Left renal cortex interstitium (tissue), 4 donors: ENCODE measurements around the gene CALU. TPM values are rescaled to one million over a fixed set of nuclear protein-coding genes. Genes with fewer than 3 reads are reported as not detected.

Experiments
- DNase-seq, 4 donors: peaks; one replicate each; pipeline ENCODE4 v3.0.0-alpha.2; 2013; ENCODE audit warnings: low read depth in 4 of 4, low spot score in 2 of 4, missing footprints in 1 of 4
- polyA plus RNA-seq, 4 donors: library from polyadenylated mRNA; unstranded; fragments of 120-200 nt; gene quantifications; one replicate each; pipeline ENCODE4 v1.2.1, GENCODE V29; 2013; ENCODE audit not compliant: insufficient read length in 4 of 4

The CALU gene
- polyA plus RNA-seq, 4 donors, result 166 to 219 (median 188) TPM

DNA sequence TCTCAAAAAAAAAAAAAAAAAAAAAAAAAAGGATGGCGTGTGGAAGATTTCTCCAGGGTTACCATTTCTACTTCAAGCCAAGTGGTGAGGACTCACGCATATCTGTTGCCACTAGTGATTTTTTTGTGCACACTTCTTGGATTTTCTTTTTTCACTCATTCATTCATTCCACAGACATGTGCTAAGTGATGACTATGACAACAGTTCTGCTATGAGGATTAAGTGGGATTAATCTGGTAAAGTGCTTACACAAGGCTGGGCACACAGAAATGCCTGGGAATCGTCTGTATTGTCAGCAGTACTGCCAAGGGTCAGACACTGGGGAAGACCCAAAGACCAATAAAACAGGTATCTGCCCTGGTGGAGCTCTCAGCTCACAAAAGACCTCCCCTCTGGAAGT, 42.7 kb downstream of the CALU start:
- no peak for DNase-seq

DNA sequence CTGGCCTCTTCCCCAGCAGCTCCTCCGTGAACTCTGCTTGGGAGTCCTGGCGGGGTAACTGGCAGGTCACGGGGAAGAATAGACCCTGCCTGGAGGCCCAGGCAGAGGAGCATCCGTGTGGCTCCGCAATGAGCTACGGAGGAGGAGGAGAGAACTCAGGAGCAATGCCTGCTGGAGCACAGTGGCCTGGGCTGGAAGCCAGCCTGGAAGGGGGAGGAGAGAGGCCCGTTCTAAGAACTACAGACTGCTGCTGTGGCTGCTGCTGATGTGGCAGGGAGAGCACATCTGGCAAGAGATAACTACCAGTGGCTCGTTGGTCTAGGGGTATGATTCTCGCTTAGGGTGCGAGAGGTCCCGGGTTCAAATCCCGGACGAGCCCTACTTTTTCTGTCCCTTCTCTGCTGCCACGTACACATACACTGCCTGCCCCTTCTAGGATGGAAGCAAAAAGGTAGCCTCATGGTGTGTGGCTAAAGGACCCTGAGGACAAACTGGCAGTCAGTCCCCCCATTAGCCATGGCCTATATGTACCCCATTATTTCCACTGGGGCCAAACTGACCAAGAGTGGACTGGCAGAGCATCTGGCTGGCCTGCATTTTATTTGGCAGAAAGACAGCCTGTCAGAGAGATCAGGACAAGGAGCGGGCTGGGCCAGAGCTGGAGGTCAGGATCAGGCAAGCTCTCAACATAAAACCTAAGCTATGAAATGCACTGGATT, 44.1 kb downstream of the CALU start:
- DNase-seq, result peak in 2 of 4 donors; percentile 41 to 52

DNA sequence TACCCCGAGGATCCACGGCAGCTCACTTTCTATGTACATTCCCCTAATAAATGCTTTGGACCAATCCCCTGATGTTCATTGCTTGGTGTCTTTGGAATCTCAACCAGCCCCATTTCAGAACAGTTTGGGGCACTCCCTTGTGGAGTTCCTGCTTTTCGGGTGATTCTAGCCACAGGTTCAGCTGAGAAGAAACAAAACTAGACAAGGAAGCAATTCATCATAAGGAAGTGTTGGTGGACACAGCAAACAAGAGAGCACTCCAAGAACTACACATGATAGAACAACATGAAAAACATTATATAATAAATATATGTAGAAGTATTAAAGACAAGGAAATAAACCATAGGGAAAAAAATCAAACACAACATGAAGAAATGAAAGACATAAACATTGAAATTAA, 46.6 kb downstream of the CALU start:
- no peak for DNase-seq

DNA sequence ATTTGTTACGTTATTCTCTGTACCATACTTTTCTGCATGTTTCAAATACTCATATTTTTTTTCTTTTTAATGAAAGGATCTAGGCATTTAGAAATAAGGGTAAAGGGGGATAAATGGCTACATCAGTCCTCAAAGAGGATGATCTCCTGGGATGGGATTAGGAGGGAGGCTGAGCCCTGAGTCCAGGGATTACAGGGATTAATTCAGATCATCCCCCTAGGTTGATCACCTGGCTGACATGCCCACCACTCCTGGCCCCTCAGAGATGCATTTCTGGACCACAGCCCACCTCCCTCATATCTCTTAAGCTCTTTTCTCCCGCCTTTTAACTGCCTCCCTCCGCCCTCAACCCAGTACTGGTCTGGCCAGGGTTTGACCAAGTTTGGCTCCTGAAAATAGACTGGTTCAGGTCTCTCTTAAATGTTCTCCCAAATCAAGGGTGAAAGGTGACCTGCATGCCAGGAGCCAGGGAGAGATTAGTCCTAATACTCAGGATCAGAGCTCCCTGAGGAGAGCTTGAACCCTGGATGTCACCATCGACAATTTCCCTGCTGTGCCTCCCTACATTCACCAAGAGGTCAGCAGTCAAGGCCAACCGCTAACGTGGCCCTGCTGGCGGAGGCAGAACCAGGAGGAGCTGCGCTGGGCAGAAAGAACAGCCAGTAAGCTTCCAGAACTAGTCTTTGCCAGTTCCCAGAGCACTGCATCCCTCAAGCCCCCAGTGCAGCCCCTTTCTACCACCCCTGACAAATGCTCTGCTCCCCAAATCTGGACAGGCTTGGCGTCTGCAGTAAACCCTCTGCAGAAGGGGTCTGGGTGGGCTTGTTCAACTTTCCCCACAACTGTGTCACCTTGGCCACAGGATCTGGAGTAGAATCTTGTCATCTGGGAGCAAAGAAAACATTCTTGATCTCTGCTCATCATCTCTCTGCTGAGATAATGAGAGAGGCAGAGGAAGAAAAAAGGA, 49.6 kb downstream of the CALU start:
- DNase-seq, result no peak

DNA sequence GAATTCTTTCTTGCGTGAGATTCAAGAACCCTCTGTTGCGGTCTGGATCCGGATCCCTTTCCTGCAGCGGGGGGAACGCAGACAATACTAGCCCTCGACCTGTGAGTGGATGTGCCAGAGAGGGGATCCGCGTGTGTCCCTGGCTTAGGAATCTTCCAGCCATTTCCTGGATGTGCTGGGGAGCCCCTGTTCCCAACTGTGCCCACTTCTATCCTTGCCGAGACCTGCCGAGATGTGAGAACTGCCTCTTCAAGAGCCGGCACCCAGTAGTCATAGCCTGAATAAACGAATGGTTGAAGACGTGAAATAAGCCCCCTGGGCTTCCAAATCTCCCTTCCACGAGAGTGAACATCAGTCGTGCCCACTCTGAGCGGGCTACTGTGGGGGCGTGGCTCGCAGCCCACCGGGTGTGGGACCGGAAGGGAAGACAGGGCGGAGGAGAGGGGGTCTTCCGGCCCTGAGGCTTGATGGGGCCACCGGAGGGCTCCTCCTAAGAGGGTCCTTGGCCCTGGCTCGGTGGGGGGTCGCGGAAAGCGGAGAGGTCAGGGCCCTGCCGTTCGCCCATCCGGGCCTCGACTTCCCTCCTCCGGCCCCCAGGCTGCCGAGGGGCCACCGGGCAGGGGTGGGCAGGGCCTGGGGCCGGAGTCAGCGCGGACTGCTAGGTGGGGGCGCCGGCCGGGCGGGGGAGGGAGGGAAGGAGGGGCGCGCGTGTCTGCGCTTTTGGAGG, 51.3 kb downstream of the CALU start:
- peak in 1 of 4 donors; percentile 16 for DNase-seq

DNA sequence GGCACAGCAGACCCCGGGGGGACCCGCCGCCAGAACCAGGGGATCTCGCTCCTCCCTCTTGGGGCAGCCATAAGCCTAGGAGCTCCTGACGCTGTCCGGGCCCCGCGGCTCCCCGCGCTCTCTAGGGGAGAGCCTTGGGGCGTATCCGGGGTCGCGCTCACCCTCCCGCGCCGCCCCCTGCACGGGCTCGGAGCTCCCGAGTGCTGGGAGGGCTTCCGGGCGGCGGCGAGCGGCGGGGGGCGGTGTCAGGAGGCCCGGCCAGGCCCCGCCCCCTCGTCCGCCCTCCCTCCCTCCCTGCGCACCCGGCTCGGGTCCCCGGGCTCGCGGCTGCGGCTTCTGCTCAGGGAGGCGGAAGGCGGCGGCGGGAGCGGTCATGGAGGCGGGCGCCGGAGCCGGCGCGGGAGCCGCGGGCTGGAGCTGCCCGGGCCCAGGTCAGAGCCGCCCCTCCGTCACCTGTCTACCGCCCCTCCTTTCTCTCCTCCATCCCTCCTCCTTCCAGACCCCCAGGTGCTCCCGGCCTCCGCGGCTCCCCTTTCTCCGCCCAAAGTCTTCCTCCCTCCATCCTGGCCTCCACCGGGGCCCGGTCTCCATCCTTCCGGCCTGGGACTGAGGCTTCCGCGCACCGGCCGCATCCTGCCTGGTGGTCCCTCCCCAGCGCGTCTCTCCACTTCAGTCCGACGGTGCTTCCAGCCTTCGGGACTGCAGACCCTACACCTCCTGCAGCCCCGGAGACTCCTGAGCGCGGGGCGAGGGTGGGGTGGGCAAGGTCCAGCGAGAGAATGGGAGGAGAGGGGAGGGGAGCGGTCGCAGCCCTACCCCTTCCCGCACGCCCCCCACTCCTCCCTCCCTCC, 52.2 kb downstream of the CALU start, which contains the start of gene CCDC136:
TSS of gene CCDC136 (plus strand) at position 848 of the 851 bp plus-strand sequence. CDS start 444 bp downstream, outside the sequence.
- peak in 2 of 4 donors; percentile 19 to 34 for DNase-seq

DNA sequence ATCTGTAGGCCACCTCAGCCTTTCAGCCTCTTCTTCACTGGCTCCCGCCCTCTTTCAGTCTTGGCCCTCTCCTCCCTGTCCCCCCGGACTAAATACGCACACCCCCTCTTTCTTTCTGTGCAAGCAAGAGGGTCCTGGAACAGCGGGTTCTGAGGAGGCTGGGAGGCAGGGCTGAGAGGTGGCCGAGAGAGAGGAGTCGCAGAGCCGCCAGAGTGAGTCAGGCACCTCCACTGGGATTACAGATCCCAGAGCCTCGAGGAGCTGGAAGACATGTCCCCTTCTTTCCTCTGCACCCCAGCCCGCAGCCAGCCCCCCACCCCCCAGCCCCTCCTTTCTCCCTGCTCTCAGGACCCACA, 52.8 kb downstream of the CALU start:
- no peak for DNase-seq

DNA sequence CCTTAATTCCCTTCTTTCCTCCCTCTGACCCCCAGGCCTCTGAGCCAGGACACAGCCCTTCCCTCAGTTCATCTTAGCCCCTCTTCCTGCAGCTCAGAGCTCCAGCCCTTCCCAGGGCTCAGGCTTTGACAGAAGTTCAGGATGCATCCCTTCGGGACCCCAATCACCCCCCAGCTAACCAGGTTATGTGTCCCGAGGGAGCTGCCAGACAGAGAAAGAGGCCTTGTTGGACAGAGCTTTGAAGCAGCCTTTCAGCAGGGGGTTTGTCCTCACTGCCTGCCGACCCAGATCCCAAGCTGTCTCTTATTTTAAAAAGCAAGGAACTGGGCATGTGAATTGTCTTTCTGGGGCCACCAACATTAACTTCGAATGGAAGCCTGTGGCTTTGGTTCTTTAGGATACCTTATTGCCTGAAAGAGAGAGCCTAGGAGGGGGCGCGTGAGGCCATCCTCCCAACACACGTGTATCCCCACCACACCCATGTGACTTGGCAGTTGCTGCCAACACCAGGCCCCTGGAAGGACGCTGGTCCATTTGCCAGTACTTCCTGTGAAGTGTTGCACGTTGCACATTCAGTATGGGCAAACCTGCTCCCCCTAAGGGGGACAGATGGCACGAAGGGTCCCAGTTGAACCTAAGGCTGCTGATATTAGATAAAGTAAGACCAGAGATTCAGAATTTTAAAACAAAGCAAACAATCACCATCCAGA, 53.5 kb downstream of the CALU start:
- no peak for DNase-seq

DNA sequence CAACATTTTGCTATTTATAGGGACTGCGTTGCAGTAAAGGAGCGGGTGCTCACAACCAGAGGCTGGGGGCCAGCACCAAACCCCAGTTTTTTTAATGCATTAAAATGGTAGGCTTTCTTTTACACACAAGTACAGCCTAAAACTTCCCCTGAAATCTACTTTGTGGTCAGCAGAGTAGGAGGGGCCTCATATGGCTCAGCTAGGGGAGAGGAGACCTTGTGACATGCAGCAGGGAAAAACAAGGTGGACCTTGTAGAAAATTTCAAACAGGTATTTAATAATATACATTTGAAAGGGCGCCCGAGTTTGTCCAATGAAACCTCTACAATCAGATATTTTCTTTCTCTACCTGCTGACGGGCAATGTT, 54.0 kb downstream of the CALU start:
- DNase-seq, result no peak

DNA sequence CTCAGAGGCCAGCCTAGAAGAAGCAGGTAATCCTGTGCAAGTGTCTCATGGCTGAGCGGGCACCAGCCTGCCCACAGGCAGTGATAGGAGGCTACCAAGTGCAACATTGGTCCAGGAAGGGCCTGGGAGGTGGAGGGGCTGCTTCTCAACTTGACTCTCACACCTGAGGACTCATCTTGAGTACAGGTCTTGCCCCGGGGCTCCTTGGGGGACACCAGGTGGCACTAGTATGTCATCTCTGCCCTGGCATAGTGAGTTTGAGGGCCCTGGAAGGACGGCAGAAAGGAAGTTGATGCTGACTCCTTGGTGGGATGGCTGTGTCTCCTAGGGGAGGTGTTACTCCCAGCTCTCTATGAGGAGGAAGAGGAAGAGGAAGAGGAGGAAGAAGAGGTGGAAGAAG, 54.9 kb downstream of the CALU start:
- no peak for DNase-seq

DNA sequence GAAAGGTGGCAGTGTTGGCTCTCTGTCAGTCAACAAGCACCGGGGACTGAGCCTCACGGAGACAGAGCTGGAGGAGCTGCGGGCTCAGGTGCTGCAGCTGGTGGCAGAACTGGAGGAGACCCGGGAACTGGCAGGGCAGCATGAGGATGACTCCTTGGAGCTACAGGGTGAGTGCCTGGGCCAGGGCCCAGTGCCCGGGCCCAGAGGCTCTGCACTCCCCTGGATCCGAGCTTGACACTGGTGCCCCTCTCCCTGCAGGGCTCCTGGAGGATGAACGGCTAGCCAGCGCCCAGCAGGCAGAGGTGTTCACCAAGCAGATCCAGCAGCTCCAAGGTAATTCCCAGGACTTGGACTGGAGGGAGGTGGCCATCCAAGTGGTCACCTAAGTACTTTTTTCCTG, 55.3 kb downstream of the CALU start:
- no peak for DNase-seq

DNA sequence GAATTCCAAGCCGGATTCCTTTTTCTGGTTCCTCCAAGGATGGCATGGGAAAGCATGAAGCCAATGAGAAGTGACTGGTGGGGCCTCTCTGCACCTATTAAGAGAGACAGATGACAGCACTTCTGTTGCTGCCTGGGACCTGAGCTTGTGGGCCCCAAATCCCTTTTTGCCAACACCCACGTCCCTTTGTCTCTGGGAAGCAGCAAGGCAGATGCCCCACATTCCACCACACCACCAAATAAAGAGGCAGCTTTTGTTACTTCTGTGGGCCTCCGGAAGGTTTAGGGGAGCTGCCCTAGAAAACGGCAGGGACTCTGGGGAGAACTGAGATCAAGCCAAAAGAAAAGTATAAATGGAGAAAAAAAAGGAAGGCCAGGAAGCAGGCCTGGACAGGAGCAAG, 56.0 kb downstream of the CALU start:
- no peak for DNase-seq

DNA sequence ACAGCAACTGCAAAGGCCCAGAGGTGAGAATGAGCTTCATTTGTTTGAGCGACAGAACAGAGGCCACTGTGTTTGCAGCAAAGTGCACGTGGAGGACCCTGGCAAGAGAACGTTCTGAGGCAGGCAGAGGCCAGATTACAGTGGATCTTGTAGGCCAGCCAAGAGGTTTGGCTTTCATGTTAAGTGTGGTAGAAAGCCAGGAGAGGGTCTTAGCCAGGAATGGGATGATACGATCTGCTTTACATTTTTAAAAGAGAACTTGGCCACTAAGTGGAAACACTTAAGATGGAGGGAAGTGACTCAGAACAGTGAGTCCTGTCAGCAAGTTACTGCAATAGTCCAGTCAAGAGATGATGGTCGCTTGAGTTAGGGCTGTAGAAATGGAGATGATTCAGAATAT, 57.2 kb downstream of the CALU start:
- no peak for DNase-seq

DNA sequence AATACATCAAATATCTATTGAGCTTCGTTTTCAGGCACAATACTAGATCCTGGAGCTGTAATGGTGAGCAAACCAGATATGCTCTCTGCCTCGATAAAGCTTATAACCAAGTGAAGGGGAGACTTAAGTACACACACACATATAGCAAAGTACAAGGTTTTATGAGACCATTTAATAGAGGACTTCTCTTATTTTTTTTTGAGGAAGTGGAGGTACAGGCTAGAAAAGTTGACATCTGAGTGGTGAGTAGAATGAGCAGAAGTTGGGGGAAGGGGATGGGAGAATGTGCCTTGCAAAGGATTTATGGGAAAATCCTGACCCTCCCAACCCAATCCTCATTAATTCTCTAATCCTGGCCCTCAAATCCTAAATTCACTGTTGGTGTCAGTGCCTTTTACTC, 60.3 kb downstream of the CALU start:
- DNase-seq, result no peak

DNA sequence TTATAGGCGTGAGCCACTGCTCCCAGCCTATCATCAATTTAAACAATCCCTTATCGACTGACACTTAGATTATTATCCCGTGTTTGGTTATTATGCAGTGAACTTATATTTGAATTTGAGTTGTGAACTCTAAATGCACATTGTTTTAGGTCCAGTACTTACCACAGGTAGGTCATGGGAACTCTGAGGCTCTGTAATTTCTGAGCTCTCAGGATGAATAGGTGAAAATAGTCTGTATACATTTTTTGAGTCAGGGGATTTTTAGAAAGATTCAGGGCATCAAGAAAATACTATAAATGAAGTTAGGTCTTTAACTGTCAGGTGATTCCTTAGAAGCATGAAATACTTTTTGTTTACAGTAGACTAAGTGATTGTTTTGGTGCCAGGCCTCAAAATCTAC, 61.4 kb downstream of the CALU start:
- no peak for DNase-seq

DNA sequence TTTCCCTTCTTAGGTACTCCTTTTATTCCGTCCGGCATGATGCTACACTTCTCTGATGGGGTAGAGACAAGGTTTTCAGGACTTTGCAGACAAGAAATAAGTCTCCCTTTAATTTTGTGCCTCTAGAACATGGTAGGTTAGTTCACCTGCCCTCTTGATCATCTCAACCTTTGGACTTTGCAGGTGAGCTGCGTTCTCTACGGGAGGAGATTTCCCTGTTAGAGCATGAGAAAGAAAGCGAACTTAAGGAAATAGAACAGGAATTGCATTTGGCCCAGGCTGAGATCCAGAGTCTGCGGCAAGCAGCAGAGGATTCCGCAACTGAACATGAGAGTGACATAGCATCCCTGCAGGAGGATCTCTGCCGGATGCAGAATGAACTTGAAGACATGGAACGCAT, 61.8 kb downstream of the CALU start:
- DNase-seq, result no peak

DNA sequence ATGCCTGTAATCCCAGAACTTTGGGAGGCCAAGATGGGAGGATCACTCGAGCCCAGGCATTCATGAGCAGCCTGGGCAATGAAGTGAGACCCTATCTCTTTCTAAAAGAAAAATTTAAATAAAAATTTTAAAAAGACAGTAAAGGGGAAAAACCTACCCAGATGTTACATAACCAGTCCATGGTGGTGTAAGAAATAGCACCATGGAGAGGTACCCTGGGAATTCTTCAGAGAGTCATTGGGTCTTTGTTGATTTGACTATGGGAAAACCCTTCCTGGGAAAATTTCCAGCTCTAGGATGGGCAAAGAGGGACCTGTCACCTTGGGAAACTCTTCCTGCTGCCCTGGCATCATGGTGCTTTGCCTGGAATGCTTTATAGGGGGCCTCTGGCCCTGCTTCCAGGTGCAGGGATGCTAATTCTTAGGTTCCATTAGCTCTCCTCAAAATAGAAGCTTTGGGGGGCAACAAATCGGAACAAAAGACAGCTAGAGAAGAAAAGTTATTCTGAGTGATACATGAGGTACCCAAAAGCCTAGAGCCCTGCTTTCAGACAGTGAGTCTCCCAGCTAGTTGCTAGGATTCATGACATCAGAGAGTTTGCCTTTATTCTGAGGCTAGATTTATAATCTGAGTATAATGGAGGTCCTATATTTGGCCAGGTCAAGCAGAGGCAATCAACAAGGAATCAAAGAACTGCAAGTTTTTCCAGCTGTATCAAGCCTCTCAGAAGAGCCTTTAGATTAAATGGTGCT, 62.7 kb downstream of the CALU start:
- no peak for DNase-seq

DNA sequence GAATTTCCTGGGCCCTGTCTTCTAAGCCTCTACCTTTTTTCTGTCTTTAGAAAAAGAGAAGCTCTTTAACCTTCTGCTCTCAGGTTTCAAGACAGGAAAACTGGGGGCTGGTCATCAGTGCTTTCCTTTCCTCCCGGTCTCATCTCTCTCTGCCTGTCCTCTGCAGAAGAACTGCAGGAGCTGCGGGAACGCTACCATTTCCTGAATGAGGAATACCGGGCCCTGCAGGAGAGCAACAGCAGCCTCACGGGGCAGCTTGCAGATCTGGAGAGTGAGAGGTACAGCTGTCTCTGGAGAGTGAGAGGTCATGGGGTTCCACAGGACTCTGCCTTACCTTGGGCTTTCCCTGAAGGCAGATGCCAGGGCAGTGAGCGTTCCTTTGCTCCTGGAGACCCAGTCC, 65.3 kb downstream of the CALU start:
- no peak for DNase-seq

DNA sequence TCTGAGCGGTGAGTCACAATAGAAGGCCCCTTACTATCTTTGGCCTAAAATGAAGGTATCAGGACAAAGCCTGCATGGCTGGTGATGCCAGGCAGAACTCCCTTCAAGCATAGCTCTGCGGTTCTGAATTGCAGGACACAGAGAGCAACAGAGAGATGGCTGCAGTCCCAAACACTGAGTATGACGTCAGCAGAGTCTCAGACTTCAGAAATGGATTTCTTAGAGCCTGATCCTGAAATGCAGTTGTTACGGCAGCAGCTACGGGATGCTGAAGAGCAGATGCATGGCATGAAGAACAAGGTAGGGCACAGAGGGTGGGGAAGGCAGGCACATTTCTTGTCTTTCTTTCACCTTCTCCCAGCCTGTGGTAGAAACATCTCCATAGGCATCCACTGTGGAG, 66.1 kb downstream of the CALU start:
- DNase-seq, result no peak
